D721Med (cell line): Measurements from ENCODE around the gene PRRC2C.

Source experiments
- DNase-seq: peaks from one replicate; pipeline ENCODE4 v3.0.0; 2011; ENCODE audit warnings: low spot score; ENCODE audit not compliant: insufficient read length
- FAIRE-seq: peaks from 2 replicates; lab custom pipeline; 2011; peaks lifted over from hg19 to GRCh38; lab: Jason Lieb, UNC
- TF ChIP-seq, protein P1 (sequence below): IDR thresholded peaks from 2 replicates; pipeline ENCODE4 v1.5.1; 2012; ENCODE audit warnings: mild to moderate bottlenecking, control low read depth; ENCODE audit not compliant: insufficient read depth; ENCODE audit errors: missing control alignments

PRRC2C gene

DNA sequence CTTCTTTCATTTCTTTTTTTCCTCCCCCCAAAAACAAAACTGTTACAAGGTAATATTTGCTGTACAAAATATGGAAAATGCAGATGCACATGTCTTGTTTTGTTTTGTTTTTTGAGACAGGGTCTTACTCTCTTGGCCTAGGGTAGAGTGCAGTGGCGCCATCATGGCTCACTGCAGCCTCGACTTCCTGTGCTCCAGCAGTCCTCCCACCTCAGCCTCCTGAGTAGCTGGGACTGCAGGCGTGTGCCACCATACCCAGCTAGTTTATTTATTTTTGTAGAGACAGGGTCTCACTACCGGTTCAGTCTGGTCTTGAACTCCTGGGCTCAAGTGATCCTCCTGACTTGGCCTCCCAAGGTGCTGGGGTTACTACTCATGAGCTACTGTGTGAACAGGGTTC lies 15.5 kb downstream of the PRRC2C start:
- no peak for FAIRE-seq
- no peak for DNase-seq
- TF ChIP-seq, protein P1, sequence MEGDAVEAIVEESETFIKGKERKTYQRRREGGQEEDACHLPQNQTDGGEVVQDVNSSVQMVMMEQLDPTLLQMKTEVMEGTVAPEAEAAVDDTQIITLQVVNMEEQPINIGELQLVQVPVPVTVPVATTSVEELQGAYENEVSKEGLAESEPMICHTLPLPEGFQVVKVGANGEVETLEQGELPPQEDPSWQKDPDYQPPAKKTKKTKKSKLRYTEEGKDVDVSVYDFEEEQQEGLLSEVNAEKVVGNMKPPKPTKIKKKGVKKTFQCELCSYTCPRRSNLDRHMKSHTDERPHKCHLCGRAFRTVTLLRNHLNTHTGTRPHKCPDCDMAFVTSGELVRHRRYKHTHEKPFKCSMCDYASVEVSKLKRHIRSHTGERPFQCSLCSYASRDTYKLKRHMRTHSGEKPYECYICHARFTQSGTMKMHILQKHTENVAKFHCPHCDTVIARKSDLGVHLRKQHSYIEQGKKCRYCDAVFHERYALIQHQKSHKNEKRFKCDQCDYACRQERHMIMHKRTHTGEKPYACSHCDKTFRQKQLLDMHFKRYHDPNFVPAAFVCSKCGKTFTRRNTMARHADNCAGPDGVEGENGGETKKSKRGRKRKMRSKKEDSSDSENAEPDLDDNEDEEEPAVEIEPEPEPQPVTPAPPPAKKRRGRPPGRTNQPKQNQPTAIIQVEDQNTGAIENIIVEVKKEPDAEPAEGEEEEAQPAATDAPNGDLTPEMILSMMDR = no peak

DNA sequence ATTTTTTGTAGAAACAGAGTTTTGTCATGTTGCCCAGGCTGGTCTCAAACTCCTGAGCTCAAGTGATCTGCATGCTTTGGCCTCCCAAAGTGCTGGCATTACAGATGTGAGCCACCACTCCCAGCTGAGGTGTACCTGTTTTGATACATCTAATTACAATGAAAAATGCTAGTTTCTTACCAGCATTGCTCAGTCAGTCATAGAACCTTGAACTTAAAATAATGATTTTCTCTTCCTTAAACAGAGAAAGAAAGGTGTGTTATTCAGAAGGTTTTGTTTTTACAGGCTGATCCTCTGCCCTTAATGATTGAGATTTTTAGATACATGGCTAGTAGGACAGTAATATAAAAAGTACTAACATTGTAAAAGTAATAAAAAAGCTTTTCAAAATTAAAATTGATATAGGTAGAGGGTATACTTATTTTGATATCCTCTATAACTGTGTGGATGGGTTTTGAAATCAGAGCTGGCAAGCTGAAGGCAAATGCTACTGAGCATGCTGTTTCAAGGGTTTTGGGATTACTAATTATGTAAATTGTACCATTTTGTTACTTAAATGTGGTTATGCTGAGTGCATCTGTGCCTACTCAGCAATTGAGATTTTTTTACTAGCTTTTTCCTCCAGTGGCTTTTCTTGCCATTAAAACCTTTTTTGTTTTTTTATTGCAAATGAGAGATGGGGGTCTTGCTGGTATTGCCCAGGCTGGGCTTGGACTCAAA lies 16.1 kb downstream of the PRRC2C start:
- TF ChIP-seq, protein P1 = no peak
- DNase-seq (no peak), FAIRE-seq (no peak)

DNA sequence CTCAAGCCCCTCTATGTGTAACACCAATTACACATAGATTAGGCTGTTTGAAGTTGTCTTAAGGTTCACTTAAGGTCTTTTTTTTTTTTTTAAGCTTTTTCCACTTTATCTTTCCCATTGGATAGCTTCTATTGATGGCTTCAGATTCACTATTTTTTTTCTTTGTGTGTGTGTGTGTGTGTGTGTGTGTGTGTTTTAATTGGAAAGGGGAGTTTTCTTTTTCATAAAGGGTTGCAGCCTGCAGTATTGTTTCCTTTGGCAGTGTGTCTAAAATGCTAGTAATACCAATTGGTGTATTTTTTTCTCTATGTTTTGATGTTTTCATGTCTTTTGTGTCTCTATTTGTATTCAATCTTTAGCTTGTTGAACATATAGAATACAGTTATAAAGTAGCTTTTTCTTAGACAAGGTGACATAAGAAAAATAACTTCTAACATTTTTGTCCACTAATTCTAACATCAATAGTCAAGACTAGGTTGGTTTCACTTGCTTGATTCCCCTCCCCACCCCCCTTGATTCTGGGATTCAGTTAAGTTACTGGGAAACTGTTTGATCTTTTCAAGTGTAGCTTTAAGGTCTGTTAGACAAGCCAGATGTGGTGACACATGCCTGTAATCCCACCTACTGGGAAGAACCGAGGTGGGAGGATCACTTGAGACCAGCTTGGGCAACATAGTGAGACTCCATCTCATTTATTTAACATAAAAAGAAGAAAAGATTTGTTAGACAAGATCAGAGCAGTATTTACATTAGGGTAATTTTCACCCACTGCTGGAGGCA lies 21.4 kb downstream of the PRRC2C start:
- TF ChIP-seq, protein P1 = no peak
- FAIRE-seq = peak; percentile 11
- DNase-seq = no peak

DNA sequence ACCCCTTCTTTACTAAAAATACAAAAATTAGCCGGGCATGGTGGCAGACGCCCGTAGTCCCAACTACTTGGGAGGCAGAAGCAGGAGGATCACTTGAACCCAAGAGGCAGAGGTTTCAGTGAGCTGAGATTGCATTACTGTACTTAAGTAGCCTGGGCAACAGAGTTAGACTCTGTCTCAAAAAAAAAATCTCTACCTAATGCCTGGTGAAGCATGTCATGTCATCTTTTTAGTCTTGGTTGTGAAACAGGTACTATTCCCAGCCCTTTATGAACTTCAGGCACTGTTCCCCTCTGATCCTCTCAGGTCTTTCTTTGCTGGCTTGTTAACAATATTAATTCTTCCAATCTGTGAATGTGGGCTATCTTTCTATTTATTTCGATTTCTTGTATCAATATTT lies 22.1 kb downstream of the PRRC2C start:
- FAIRE-seq (no peak), DNase-seq (no peak)
- TF ChIP-seq, protein P1 = no peak

DNA sequence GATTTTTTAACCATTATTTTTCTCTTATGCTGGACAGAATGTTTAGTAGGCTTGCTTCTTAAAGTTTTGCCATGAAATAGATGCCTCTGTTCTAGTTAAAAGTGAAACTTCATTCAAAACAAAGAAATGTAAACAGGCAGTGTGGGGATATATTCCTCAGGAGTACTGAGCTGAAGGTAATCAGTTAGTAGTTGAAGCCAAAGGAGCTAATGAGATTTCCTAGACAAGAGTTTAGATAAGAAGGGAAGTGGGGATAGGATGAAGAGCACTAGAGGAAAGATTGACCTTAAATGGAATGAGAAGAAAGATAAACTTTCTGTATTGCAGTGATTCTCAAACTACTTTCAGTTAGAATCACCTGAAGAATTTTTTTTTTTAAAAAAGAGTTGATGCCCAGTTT lies 23.9 kb downstream of the PRRC2C start:
- TF ChIP-seq, protein P1 = no peak
- FAIRE-seq (peak; percentile 85), DNase-seq (no peak)

DNA sequence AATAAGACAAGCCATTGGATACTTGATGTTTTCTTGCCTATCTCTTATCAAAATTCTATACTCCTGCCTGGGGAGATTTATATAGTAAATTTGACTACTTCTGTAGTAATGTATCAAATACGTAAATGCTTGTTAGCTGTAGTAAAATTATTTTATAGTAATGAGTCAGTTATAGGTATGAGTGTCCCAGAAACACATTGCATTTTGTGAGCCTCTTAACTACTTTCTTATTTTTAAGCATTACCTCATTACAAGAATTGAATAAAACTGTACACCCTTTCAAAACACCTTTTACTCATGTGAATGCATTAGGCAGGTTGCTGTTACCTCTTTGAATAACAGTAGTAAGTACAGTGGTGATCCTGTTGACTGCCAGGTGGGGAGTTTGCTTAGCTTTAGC lies 28.4 kb downstream of the PRRC2C start:
- FAIRE-seq (peak; percentile 56), DNase-seq (no peak)
- TF ChIP-seq, protein P1 = no peak

DNA sequence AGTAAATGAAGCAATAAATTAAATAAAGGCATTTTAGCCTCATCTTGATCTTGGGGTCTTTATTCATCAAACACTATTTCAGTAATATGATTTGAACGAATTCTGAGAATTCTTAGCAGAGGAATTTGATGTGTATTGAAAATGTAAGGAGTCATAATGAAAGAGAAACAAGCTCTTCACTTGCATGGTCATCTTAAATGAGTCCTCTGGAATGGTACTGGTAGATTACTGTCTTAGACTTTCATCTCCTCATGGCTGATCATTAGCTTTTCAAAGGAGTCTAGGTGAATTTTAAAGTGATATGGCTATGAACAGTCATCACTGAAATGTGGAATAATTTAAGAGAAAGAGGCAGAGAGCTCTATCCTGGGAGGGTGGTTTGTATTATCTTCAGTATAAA lies 30.0 kb downstream of the PRRC2C start:
- TF ChIP-seq, protein P1 = no peak
- FAIRE-seq (peak; percentile 44), DNase-seq (no peak)
